ENCODE results near the gene BRAF. TPM values are rescaled to one million over a fixed set of nuclear protein-coding genes. Genes with fewer than 3 reads are reported as not detected.
"Not testable (repeated sequence)": the region's sequence is repeated elsewhere in the genome, so short reads cannot be mapped to it uniquely, and the experiment has no call there.

The BRAF gene
- total RNA-seq, 2 experiments from 2014 or later = 49.9 to 57.8 TPM

- peaks cover 38% of the 10 kb centered on the region for H3K36me3 Mint-ChIP-seq (ENCODE audit: low read depth)
- POLR2A ChIA-PET = interaction anchor here (0.7 to 1.6 kb wide), 8 partner anchors 10 to 319 kb away, joined by 3 to 13 read pairs (median 4); partner anchors contain the start of genes ADCK2, MKRN1 and MRPS33
- H3K4me1 Mint-ChIP-seq (ENCODE audit: low read depth) = peaks cover 38% of the 10 kb centered on the region
- H3K27ac ChIP-seq (ENCODE audit: low read depth in 1 of 2, low read length in 2 of 2) = peak overlapping the region; percentile 91 to 96
- H3K36me3 ChIP-seq (ENCODE audit: insufficient read depth, low read length) = peaks cover 11% of the 10 kb centered on the region
- CTCF ChIA-PET = interaction anchor here (0.7 to 1.0 kb wide), 2 partner anchors 319 to 1336 kb away, joined by 3 read pairs; partner anchors contain the start of genes LUC7L2 and MRPS33
- H3K27me3 Mint-ChIP-seq = no peaks in the 10 kb centered on the region
- H3K4me3 ChIP-seq (ENCODE audit: low read length) = peak overlapping the region; percentile 97
- no peaks in the 10 kb centered on the region for H3K9me3 ChIP-seq (ENCODE audit: control insufficient read depth in 1 of 2, insufficient read depth in 1 of 2, low read length in 2 of 2)
- no peak for TF ChIP-seq CTCF (IDR thresholded peaks at IDR 0.05)
- intact Hi-C loops (cut with DNase I, micrococcal nuclease) = loop anchor here (1.0 to 10.0 kb wide), 4 partner anchors 23 to 1039 kb away; partner anchors contain the start of genes BRAF (in 1 of the 2), KDM7A (in 1 of the 2) and SSBP1 (in 1 of the 2)
- H3K4me1 ChIP-seq (ENCODE audit: insufficient read depth, low read length) = peaks cover 33% of the 10 kb centered on the region
- peak; percentile 87 for ATAC-seq (ENCODE audit: poor library complexity)
- H3K27ac Mint-ChIP-seq = peak overlapping the region; percentile 100
- H3K4me3 Mint-ChIP-seq = peak overlapping the region; percentile 100
- H3K27me3 ChIP-seq (ENCODE audit: control insufficient read depth in 1 of 2, insufficient read depth in 2 of 2, low read length in 2 of 2) = no peaks in the 10 kb centered on the region
- DNase-seq = peak; percentile 85 to 97 (median 94)
- no peaks in the 10 kb centered on the region for H3K9me3 Mint-ChIP-seq
These were observed 228.6 kb downstream of the BRAF start for GRCh38 chr7:140696024-140696679.

- Mint-ChIP-seq H3K4me3 (peak overlapping the region; percentile 100), H3K9me3 (no peaks in the 10 kb centered on the region), H3K36me3 (ENCODE audit: low read depth) (peaks cover 44% of the 10 kb centered on the region), H3K4me1 (ENCODE audit: low read depth) (peaks cover 38% of the 10 kb centered on the region), H3K27ac (peak overlapping the region; percentile 100), H3K27me3 (no peaks in the 10 kb centered on the region)
- Histone ChIP-seq H3K9me3 (ENCODE audit: control insufficient read depth in 1 of 2, insufficient read depth in 1 of 2, low read length in 2 of 2) (no peaks in the 10 kb centered on the region), H3K27me3 (ENCODE audit: control insufficient read depth in 1 of 2, insufficient read depth in 2 of 2, low read length in 2 of 2) (no peaks in the 10 kb centered on the region), H3K4me1 (ENCODE audit: insufficient read depth, low read length) (peaks cover 33% of the 10 kb centered on the region), H3K36me3 (ENCODE audit: insufficient read depth, low read length) (peaks cover 13% of the 10 kb centered on the region), H3K4me3 (ENCODE audit: low read length) (no peak overlapping the region), H3K27ac (ENCODE audit: low read depth in 1 of 2, low read length in 2 of 2) (peak overlapping the region in 1 of 2 donors; percentile 96)
- DNase-seq (no peak), ATAC-seq (ENCODE audit: poor library complexity) (no peak)
- no peak for TF ChIP-seq CTCF (IDR thresholded peaks at IDR 0.05)
- CTCF ChIA-PET = no interaction called here
- intact Hi-C loops (cut with DNase I, micrococcal nuclease) = loop anchor here in 1 of 2 experiments (5.0 to 10.0 kb wide), 3 partner anchors 227 to 1039 kb away; partner anchors contain the start of genes BRAF, KDM7A and SSBP1
- POLR2A ChIA-PET = interaction anchor here (1.4 to 1.5 kb wide), 2 partner anchors 23 to 27 kb away, joined by 10 to 13 read pairs; partner anchors contain the start of gene ADCK2
These were observed 229.3 kb downstream of the BRAF start for GRCh38 chr7:140695381-140695780.

GRCh38 chr7:140694592-140694991 is 230.1 kb downstream of the BRAF start:
- peaks cover 35% of the 10 kb centered on the region for H3K4me1 Mint-ChIP-seq (ENCODE audit: low read depth)
- H3K4me1 ChIP-seq (ENCODE audit: insufficient read depth, low read length) = peaks cover 31% of the 10 kb centered on the region
- H3K9me3 Mint-ChIP-seq = no peaks in the 10 kb centered on the region
- H3K27ac Mint-ChIP-seq = peak overlapping the region; percentile 42
- no peak for TF ChIP-seq CTCF (IDR thresholded peaks at IDR 0.05)
- H3K27me3 ChIP-seq (ENCODE audit: control insufficient read depth in 1 of 2, insufficient read depth in 2 of 2, low read length in 2 of 2) = no peaks in the 10 kb centered on the region
- no peaks in the 10 kb centered on the region for H3K9me3 ChIP-seq (ENCODE audit: control insufficient read depth in 1 of 2, insufficient read depth in 1 of 2, low read length in 2 of 2)
- CTCF ChIA-PET = no interaction called here
- DNase-seq (no peak), ATAC-seq (ENCODE audit: poor library complexity) (no peak)
- intact Hi-C loops (cut with DNase I, micrococcal nuclease) = loop anchor here in 1 of 2 experiments (10.0 kb wide), 2 partner anchors 520 to 1040 kb away; partner anchors contain the start of genes KDM7A and SSBP1
- H3K4me3 ChIP-seq (ENCODE audit: low read length) = no peak overlapping the region
- no peaks in the 10 kb centered on the region for H3K27me3 Mint-ChIP-seq
- no peak overlapping the region for H3K4me3 Mint-ChIP-seq
- H3K36me3 ChIP-seq (ENCODE audit: insufficient read depth, low read length) = peaks cover 20% of the 10 kb centered on the region
- peaks cover 51% of the 10 kb centered on the region for H3K36me3 Mint-ChIP-seq (ENCODE audit: low read depth)
- H3K27ac ChIP-seq (ENCODE audit: low read depth in 1 of 2, low read length in 2 of 2) = no peak overlapping the region
- POLR2A ChIA-PET = no interaction called here

- ATAC-seq (ENCODE audit: poor library complexity); H3K9me3 Mint-ChIP-seq; CTCF ChIA-PET; H3K27me3 Mint-ChIP-seq; DNase-seq; H3K4me3 ChIP-seq (ENCODE audit: low read length); H3K4me3 Mint-ChIP-seq; H3K9me3 ChIP-seq (ENCODE audit: control insufficient read depth in 1 of 2, insufficient read depth in 1 of 2, low read length in 2 of 2); H3K27me3 ChIP-seq (ENCODE audit: control insufficient read depth in 1 of 2, insufficient read depth in 2 of 2, low read length in 2 of 2); POLR2A ChIA-PET; H3K27ac ChIP-seq (ENCODE audit: low read depth in 1 of 2, low read length in 2 of 2): not testable (repeated sequence)
- Mint-ChIP-seq H3K27ac (peak overlapping the region; percentile 42), H3K4me1 (ENCODE audit: low read depth) (peaks cover 30% of the 10 kb centered on the region), H3K36me3 (ENCODE audit: low read depth) (peaks cover 51% of the 10 kb centered on the region)
- intact Hi-C loops (cut with DNase I, micrococcal nuclease) = loop anchor here in 1 of 2 experiments (10.0 kb wide), 2 partner anchors 519 to 1041 kb away; partner anchors contain the start of genes KDM7A and SSBP1
- Histone ChIP-seq H3K36me3 (ENCODE audit: insufficient read depth, low read length) (peaks cover 25% of the 10 kb centered on the region), H3K4me1 (ENCODE audit: insufficient read depth, low read length) (peaks cover 26% of the 10 kb centered on the region)
These were observed 230.9 kb downstream of the BRAF start for GRCh38 chr7:140693849-140694248.

Data from CD4-positive, alpha-beta T cell (primary cell).